HG03280 (cell line): ENCODE measurements around the gene SPDL1.
A peak's percentile ranks its signal among the peaks of the same experiment; 100 is the strongest.

Experiments used
- ATAC-seq: cut with Tn5 transposase; IDR thresholded peaks from one replicate; pipeline ENCODE4 v1.9.1; 2021; ENCODE audit warnings: mild to moderate bottlenecking, moderate library complexity; ENCODE audit not compliant: unreplicated experiment

The SPDL1 gene

DNA sequence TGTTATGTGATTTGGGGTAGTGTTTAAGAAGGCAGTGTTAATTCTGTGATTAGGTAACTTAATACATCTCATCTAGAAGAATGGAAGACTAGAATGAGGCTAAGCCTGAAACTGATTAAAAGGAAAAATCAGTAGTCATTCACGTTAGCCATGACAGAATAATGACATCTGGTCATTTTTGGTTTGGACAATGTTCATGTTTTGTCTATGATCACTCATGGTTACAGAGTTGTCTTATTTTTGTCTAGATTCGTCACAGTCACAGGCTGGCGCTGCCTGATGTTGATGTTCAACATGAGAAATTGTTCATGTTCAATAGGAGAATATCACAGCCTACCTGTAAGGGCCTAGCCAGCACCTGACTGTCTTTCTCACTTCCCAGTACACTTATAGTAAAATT, 44.0 kb downstream of the SPDL1 start:
- ATAC-seq: no peak

DNA sequence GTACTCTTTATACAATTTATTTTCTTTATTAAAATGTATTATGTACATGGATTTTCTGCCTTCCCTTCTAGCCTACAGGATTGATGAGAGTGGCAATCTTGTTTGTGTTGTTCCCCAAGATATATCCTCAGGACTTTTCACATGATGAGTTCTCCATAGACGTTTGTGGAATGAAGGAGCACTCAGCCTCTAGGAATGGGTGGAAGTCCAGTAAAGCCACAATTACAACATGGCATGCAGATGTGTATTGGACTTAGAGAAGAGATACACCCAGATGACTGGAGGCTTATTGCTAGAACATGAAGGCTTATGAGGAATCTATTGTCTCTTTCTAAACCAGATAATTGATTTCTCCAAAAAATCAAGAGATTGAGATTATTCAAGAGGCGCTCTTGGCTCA, 45.3 kb downstream of the SPDL1 start:
- no peak for ATAC-seq

DNA sequence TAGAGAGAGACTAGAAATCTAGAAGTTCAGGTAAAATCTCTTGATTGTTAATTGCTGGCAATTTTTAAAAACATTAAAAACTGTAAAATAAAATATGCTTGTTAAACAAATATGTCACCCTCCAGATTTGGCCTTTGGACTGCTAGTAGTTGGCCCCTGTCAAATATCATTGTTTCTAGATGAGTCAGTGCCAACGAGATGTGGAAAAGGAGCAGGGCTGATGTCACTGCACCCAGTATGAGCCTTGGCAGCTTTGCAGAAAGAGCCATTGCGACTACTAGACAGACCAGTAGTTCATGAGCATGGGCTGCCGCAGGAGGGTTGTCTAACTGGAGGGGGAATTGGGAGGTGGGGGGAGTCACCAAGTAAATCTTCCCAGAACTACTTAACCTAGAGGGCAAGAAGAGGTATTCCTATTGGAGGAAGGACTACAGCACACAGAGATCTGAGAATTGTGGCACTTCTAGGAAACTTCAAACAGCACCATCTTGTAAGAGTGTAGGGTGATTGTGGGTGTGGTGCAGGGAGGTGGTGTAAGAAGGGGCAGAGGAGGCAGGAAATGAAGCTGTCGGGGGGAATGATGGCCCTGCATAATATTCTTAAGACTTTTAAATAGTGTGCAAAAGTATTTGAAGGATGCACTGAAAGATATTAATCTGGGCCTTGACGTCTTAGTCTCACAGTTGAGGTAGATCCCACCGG, 46.4 kb downstream of the SPDL1 start:
- no peak for ATAC-seq

DNA sequence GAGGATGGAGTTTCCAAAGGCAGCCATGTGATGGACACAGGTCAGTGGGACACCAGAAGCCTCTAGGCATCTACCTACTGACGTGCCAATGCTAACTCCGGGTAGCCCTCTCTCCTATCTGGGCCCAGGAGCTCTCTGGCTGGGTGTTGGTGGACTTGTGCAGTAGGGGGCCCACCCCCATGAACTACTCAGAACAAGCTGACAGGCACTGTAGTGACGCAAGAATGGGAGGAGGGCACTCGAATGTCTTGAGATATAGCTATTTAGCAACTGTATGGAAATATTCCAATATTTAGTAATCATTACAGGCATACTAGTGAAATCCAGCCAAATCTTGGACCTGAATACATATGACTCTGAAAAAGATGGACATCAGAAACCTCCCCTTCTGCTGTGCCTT, 47.8 kb downstream of the SPDL1 start:
- no peak for ATAC-seq

DNA sequence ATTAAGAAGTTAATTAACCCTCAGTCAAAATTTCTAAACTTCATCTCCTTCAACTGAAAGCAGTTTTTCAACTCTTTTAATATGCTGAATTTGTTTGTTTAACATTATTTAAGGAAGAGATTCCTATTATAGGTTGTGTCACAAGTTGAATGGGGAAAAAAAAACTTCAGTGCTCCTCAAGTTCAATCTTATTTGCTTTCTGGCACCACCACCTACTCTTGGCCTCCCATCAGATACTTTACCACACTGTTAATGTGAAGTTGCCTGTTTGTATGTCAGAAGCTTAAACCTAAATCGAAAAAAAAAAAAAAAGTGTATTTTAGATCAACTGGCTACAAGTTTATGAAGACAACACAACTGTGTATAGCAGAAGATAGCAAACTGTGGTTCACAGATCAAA, 49.4 kb downstream of the SPDL1 start:
- ATAC-seq: no peak

DNA sequence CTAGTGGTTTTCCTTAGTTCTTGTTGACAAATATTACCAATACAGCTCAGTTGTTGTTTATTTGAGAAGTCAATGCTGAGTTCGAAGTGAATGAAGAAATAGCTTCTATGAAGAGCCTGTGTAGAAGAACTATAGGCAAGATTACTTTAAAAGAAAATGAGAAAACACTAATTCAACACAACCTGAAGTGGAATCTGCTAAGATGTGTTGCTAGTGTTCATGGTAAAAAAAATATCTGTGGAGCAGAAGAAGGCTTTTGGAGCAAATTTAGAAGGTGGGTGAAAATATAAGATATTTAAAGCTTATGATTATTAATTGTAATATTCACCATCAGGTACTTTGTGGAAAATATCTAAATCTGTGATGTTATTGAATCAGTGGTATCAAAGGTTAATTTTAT, 51.0 kb downstream of the SPDL1 start:
- ATAC-seq: no peak

DNA sequence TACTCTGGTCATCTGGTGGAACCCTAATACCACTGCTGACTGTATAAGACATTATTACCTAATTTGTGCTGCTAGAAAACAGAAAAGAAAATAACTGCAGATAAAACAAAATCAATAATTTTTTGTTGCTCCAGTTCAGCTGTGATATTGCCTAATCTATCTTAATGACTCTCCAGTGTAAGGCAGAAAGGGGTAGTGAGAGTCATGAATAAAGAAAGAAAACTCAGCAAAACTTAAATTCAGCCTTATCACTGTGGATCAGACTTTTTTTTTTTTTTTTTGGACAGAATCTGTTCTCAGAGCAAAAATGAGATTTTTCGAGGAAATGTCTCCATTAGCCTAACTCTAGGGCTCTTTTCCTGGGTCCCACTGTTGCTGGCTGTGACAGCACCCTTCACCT, 52.4 kb downstream of the SPDL1 start:
- no peak for ATAC-seq

DNA sequence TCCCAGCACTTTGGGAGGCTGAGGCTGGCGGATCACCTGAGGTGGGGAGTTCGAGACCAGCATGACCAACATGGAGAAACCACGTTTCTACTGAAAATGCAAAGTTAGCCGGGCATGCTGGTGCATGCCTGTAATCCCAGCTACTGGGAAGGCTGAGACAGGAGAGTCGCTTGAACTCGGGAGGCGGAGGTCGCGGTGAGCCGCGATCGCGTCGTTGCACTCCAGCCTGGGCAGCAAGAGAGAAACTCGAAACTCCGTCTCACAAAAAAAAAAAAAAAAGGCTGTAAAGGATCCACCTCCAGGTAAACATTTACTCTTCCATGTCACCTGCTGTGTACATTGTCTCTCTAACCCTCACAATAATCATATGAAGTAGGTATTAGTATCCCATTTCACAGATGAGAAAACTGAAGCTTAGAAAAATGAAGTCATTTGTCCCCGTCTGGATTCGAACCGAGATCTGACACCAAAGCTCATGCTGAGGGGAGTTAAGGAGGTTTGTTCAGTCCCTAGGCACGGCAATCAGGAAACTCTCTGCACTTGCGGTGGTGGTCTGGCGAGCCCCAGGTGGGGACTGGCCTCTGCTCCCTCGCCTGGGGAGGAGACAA, 53.0 kb downstream of the SPDL1 start:
- ATAC-seq: no peak

DNA sequence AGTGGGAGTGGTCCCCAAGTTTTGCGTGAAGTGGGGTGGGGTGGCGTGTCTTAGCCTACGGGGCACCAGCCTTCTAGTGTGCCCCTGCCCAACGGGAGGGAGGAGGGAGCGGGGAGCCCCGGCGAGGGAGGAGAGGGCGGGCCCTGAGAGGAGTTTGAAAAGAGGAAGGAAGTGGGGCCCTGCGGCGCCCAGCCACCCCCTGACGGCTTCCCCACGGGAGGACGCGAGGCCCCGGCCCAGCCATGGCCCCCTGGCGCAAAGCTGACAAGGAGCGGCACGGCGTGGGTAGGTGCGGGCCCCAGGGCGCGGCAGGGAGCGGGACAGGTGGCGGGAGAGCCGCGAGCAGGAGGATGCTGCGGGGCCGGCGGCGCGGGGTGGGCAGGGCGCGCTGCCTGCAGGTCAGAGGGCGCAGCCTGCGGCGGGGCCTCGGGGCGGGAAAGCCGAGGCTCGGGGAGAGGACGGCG, 53.5 kb downstream of the SPDL1 start, which contains the start of gene DOCK2:
DOCK2 (plus strand) TSS at position 191 of the 464 bp plus-strand sequence; CDS start at position 243, 52 bp downstream.
- peak; percentile 88 for ATAC-seq

DNA sequence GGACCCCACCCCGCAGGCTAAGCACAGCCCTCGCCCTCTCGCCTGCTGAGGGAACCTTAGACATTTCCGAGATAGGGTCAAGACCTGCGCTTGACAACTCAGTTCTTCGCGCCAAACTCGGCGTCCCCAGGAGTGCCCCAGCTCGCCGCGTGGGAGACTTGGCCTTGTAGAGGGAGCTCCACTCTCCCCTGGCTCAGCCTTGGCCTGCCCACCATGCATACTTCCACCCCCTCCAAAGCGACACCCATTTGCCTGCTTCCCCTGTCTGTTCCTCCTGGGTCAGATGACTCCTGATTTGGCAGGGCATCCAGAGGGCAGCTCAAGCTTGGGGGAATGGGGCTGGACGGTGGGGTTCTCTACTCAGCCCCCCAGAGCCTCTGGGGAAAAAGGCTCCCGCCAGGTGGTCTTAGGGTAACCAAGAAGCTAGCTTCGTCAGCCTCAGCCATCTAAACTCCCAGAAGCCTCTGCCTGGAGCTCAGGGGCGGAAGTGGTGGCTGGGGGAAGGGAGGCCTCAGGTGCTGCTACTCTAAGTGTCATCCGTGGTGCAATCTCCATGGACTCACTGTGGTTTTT, 54.1 kb downstream of the SPDL1 start:
- peak; percentile 62 for ATAC-seq

DNA sequence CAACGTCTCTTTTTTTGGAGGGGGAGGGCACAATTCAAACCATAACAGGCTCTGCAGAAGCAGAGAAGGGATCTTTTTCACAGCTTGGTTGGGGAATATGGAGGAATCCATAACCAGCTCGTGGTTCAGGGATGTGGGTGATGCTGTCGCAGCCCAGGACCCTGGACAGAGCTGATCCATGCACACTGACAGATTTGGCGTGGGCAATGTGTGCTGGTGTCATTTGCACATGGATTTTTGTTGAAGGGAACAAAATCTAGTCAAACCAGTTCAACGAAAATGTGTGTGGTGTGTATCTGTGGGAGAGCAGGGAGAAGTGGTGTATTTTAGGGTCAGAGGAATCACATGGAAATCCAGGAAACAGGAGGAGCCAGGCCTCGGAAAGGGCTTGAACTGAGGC, 57.7 kb downstream of the SPDL1 start:
- ATAC-seq: no peak

DNA sequence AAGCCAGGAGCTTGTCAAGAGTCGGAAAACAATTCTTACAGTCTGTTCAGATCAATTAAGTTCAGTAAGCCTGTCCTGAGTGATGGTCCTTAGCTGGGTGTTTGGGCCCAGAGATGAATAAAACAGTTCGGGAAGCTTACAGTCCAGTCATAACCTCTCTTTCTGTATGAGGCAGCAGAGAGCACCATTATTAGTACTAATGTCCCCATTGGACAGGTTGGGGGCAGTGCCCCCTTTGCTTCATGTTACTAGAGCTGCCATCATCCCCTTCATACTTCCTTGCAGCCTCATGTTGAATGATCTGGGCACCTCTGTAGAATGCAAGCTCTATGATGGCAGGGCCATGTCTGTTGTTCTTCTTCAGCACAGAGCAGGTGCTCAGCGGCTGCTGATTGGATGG, 63.3 kb downstream of the SPDL1 start:
- ATAC-seq: peak; percentile 42

DNA sequence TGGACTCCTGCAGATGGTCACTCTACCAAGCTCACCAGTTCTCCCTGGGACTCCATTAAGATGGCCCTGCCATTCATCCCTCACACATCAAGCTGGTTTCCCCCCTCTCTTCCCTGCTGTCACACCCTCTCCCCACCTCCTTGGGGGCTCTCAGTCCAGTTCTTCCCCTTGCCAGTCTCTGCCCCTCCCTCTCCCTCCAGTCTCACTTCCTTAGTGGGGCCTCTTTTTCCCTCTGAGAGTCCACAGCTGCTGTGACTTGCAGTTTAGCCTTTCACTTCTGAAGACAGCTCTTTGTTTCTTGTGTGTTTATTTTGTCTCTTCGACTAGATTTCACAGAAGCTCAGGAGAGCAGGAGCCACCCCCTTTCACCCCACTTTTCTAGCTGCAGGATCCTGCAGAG, 64.0 kb downstream of the SPDL1 start:
- peak; percentile 41 for ATAC-seq

DNA sequence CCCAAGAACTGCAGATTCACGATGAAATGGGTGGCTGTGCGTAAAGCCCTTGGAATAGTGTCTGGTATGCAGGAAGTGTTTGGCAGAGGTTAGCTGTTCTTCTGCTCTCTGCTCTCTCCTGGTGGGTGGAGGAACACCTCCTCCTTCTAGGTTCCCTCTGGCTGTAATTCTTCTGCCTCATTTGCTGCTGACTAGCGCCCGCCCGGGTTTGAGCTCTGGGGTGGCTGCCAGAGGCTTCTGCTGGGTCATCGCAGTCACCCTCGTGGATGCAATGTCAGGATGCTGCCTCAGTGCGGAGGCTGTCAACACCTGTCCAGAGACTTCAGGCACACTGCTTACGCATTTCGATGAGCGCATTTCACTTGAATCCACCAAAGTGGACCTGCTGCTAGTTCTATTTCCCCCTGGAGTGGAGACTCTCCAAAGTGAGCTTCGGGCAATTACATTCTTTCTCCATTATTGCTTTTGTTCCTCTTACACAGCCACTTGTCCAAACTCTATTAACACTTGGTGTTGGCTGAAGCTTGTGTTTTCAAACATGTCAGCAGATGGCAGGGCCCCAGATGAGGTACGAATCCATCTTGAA, 65.2 kb downstream of the SPDL1 start:
- no peak for ATAC-seq

DNA sequence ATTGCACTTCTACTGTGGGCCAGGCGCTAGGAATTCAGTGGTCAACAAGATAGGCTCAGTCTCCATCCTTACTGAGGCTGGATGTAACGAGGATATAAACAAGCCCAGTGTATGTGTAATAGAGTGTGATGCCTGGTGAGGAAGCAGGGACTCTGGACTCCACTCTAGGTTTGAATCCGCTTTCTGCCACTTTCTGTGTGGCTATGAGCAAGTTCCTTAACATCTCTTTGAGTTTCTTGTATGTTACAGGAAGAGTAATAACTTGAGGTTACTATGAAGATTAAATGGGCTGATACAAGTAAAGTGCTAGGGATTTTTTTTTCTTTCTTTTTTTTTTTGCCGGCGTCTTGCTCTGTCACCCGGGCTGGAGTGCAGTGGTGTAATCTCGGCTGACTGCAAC, 65.9 kb downstream of the SPDL1 start:
- no peak for ATAC-seq

DNA sequence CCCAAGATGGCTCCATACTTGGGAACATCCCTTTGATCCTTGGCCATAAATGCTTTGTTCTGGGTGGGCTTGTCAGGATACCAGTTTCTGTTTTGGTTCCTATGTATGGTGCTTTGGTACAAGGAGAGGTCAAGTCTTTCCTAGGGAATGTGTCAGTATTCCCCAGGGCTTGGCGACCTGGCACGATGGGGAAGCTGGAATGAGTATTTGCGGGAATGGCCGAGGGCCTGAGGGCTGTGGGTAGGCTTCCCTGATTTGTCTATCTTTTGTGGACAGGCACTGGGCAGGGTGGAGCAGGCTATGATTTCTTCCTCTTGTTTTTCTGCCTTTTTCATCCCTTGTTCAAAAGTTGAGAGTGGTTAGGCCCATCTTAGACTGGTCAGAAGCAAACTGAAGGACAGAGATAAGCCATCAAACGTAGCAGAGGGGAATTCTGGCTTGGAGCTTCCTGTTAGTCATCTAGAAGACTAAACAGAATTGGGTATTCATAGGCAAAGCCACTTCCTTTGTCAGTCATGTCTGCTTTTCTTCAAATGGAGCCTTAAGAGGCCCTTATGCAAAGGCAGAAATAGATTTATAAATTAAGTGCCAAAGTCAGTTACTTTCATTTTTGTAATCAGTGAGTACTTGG, 67.2 kb downstream of the SPDL1 start:
- ATAC-seq: peak; percentile 35

DNA sequence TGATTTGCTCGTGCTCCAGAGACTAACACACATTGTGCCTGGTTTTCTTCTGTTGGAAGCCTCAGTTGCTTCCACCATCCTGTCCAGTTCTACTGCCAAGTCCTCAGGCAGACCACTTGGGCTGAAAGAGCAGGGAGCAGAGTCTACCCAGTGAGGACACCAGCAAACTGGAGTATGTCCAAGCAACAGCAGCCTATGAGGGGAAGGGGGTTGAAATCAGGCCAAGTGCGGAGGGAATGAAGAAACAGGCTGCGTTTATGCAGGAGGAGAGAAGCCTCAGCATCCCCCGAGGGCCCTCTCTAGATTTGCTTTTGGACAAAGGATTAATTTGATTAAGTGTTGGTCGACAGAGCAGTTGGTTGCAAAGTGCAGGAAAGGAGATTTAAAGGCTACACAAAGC, 68.0 kb downstream of the SPDL1 start:
- no peak for ATAC-seq

DNA sequence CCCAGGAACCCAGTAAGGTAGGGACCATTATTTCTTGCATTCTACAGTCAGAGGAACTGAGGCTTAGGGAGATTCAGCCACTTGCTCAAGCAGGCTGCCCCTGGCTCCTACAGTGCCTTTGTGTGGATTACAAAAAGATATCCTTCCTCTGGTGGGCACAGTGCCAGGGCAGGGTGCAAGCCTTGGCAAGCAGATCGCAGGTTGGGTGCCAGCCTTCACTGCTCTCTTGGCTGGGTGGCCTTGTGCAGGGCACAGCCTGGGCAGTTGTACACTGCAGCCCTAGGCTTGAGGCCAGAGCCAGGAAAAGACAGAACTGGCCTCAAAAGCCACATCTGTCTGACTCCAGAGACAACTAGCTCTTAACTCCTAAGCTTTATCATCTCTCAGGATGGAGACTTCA, 68.5 kb downstream of the SPDL1 start:
- ATAC-seq: no peak

DNA sequence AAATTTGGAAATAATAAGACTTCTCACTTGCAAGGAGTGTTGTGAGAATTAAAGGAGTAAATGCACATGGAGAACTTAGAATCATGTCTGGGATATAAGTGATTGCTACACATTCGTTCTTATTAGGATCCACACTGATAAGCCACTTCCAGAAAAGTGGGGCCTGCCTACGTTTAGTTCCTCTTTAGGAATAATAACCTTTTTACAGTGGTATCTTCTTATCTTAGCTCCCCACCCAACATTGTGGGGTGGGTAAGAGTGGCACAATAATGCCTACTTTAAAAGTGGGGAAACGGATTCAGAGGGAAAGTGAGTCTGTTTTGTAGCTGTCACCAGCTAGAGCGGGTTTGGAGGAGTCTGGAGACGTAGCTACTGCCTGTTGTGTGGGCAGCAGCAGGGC, 69.5 kb downstream of the SPDL1 start:
- no peak for ATAC-seq
